Measurements from ENCODE around the gene SATB1.

GRCh38 chr3:18338827-18339514 lies 86.2 kb downstream of the SATB1 start:
- TF ChIP-seq, protein P1, sequence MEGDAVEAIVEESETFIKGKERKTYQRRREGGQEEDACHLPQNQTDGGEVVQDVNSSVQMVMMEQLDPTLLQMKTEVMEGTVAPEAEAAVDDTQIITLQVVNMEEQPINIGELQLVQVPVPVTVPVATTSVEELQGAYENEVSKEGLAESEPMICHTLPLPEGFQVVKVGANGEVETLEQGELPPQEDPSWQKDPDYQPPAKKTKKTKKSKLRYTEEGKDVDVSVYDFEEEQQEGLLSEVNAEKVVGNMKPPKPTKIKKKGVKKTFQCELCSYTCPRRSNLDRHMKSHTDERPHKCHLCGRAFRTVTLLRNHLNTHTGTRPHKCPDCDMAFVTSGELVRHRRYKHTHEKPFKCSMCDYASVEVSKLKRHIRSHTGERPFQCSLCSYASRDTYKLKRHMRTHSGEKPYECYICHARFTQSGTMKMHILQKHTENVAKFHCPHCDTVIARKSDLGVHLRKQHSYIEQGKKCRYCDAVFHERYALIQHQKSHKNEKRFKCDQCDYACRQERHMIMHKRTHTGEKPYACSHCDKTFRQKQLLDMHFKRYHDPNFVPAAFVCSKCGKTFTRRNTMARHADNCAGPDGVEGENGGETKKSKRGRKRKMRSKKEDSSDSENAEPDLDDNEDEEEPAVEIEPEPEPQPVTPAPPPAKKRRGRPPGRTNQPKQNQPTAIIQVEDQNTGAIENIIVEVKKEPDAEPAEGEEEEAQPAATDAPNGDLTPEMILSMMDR (conservative IDR thresholded peaks at IDR 0.05), result no peak
- no peak for TF ChIP-seq EZH2 (IDR thresholded peaks at IDR 0.05; ENCODE audit: low read depth)

All from PC-9 (cell line).